ENCODE data around the gene TGFB1.

DNA sequence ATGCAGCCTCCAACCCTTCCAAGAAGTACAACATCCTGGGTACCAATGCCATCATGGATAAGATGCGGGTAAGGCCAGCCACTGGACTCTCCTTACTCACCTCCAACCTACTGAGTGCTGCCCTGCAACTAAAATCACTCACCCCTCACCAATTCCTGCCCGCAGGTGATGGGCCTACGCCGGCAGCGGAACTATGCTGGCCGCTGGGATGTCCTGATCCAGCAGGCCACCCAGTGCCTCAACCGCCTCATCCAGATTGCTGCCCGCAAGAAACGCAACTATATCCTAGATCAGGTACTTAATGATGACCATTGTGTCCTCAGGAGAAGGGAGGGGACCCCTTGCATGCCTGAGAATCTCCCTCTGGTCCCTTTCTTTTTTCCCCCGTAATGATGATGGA is 59.3 kb downstream of the TGFB1 start:
- no peak for TF ChIP-seq POLR2A (IDR thresholded peaks at IDR 0.05)
- TF ChIP-seq, protein P1, sequence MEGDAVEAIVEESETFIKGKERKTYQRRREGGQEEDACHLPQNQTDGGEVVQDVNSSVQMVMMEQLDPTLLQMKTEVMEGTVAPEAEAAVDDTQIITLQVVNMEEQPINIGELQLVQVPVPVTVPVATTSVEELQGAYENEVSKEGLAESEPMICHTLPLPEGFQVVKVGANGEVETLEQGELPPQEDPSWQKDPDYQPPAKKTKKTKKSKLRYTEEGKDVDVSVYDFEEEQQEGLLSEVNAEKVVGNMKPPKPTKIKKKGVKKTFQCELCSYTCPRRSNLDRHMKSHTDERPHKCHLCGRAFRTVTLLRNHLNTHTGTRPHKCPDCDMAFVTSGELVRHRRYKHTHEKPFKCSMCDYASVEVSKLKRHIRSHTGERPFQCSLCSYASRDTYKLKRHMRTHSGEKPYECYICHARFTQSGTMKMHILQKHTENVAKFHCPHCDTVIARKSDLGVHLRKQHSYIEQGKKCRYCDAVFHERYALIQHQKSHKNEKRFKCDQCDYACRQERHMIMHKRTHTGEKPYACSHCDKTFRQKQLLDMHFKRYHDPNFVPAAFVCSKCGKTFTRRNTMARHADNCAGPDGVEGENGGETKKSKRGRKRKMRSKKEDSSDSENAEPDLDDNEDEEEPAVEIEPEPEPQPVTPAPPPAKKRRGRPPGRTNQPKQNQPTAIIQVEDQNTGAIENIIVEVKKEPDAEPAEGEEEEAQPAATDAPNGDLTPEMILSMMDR (IDR thresholded peaks at IDR 0.05): no peak
